ENCODE measurements around the gene KAZN.

KAZN gene

DNA sequence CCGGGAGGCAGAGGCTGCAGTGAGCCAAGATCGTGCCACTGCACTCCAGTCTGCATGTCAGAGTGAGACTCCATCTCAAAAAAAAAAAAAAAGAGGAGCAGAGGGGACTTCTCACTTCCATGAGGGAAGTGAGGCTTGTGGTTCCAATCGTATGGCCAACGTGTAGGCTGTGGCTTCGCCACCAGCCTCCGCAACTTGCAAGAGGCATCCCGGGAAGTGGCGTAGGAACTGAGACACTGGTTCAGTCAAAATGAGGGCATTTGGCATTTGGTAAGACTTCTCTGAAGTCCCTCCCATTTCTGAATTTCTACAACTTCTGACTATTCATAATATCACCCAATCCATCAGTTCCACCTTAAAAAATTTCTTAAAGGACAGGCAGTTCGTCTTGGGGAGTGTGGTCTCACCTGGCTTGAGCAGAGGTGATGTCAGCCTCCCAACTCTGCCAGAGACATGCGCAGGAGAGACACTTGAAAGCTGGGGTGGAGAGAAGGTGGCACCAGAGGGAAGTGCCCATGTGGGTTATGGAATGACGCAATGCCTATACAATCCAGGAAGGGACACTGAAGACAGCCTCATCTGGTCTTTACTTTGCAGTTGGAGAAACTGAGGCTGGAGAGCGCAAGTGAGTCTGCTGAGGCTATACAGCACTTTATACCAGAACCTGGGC is 17.2 kb downstream of the KAZN start:
- no peak for DNase-seq

DNA sequence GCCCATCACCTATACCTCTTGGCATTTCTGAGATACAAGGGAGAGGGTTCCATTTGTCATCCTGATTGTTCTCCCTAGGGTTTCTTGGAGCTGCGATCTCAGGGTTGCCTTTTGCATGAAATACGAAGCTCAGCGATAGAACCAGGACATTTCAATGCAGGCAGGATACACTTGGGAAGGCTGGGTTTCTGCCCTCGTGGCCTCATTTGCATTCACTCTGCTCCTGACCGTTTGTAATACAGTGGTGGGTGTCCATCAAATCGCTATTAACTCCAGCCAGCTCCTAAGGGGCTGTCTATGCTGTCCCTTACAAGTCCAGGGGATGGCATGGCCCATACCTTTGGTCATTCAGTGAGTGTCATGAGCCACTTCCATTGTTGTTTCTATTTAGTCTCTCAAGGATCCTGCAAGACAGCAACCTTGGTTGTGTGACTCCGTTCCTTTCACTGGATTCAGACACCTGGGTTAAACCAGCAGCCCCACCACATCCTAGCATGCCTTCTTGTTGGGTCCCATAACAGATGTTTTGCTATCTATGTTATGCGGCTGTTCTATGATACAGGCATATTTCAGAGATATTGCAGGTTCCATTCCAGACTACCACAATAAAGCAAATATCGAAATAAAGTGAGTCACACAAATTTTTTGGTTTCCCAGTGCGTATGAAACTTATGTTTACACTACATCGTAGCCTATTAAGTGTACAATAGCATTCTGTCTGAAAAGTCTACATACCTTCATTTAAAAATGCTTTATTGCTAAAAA is 18.3 kb downstream of the KAZN start:
- no peak for DNase-seq

DNA sequence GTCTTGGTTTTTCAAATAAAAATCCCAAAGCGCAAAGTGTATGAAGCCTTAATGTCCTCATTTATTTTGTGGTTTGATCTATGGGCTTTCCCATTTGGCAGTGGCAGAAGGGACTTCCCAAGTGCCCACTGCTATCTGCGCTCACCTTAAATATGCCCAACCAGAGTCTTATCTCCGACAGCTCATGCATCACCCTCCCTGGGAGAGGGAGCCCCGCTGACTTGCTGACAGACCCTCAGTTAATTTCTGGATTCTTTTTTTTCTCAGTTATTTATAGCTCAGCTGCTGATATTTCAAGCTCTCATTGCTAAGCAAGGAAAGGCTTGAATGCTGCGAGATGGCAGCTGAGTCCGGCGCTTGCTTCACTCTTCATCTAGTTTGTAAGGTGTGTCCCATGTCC is 19.3 kb downstream of the KAZN start:
- DNase-seq, result no peak

DNA sequence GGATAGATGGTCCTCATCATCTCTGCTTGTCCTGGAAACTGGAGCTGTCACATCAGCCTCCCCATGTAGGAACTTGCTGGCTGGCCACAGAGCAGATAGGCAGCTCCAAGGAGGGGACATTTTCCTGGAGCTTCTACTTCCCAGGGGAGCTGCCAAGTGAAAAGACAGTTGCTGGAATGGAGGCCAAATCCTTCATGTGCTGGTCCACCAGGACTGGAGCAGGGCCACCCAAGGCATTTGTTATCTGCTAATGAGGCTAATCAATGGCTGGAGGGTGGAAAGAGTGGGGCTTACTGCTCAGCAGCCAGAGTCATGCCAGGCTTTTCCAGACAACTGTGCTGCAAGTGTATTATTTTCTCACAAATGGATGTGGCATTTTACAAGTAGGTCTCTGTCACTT is 22.5 kb downstream of the KAZN start:
- no peak for DNase-seq

DNA sequence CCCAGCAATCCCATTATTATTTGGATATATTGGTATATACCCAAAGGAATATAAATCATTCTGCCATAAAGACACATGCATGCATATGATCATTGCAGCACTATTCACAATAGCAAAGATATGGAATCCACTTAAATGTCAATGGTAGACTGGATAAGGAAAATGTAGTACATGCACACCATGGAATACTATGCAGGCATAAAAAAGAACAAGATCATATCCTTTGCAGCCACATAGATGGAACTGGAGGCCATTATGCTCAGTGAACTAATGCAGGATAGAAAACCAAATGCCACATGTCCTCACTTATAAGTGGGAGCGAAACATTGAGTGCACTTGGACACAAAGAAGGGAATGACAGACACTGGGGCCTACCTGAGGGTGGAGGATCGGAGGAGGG is 24.6 kb downstream of the KAZN start:
- DNase-seq, result no peak

DNA sequence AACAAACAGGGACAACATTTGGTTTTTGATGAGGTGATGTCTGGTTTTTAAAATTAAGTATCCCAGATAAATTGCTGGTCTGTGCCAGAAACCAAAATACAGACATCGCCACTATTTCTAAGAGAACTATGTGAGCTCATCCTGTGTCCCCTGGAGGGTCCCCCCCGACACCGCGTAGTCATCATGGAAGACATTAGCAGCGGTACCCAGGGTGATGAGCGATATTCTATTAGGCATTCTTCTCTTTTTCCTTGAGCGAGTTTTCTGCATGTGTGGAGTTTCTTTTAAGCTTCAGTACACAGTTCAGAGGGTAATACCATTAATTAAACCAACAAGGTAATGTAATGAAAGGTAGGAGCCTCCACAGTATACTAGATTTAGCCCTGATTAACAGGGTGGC is 26.5 kb downstream of the KAZN start:
- no peak for DNase-seq

DNA sequence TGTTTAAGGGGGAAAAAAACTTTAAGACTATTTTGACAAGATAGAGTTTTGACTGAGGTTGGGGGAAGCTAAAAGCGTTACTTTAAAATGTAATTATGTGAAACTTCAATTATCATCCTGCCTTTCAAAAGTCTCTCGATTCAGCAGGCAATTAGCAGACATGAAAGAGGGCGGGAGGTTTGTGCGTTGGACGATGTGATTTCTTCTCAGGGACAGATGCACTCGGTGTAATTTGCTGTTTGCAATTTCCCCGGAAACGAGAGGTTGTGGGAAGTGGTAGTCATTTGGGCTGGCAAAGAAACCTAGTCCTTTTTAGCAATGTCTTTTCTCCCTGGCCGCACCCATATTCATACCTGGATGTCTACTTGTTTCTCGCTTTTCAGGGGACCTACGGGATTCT is 27.1 kb downstream of the KAZN start:
- DNase-seq, result no peak

DNA sequence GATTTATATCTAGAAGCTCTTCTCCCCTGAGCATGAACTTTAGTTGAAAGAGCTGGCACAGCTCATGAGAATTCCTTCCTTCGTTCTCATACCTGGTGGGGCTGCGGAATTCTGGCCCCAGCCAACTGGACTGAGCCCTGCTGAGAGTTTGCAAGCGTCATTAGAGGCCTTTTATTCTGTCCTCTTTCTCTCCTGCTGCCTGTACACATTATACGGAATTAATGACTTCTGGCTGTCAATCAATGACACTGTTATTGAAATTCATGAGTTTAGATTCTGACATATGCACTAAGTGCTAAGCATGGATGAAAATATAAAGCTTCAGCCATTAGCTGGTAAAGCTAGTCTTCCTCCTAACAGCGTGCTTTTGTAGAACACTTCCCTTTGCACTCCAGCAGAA is 27.5 kb downstream of the KAZN start:
- no peak for DNase-seq

DNA sequence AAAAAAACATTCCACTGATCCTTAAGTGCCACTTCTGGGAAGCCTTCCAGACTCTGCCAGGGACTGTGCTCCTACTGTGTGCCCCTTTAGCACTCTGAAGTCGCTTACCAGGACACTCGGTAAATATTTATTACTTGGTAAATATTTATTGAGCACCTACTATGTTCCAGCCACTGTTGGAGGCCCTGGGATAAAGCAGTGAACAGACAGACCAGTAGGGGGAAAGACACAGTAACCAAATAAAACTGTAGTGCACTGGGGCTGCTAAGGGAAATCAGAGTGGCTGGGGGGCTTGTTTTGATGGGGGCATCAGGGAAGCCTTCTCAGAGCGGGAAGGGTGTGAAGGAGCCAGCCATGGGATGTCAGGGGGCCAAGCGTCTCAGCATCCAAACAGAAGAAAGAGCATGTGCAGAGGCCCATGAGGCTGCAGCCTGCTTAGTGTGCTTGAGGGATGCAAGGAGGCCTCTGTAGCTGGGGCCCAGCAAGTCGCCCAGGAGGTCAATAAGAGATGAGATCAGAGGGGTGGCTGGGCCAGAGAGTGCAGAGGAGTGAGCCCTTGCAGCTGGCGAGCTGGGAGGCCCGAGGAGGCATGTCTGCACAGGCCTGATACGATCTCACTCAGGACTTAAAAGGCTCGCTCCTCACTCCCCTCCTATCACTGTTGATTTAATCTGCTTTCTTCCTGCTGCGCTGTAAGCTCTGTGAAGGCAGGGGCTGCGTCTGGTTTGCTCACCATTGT is 28.6 kb downstream of the KAZN start:
- DNase-seq, result no peak

DNA sequence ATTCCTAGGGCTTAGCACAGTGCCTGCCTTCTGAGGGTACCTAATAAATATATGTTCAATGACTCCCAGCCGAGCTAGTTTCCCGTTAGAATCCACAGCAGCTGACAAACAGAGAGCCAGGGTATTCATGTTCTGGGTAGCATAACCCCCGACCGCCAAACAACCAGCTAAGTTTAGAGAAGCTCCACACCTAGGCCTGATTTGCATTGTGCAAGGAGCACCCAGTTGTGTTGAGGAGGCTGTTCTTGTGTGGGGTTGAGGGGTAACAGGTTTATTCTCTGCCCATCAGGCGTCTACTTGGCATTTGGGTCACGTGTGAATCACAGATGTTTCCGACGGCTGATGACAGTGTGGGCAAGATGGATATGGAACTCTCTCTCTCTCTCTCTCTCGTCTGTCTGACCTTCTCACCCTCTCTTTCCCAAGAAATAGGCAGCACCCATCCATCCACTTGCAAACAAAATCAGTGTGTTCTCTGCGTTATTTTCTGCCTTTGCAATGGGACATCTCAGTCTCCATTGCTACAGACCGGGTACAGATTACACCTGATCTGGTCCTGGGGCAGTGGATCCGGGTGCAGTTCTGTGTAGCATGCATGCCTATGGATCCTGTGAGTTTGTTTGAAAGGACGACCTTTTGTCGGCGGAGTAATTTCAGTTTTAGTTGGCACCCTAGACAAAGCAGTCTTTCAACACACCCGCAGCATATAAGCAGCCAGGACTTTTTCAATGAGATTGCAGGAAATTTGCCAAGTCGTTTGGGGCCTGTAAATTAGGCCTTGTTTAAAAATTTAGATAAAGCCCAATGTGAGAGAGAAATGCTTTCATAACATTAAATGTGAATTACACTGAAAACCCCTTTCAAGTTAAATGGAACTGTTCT is 29.4 kb downstream of the KAZN start:
- DNase-seq, result no peak

DNA sequence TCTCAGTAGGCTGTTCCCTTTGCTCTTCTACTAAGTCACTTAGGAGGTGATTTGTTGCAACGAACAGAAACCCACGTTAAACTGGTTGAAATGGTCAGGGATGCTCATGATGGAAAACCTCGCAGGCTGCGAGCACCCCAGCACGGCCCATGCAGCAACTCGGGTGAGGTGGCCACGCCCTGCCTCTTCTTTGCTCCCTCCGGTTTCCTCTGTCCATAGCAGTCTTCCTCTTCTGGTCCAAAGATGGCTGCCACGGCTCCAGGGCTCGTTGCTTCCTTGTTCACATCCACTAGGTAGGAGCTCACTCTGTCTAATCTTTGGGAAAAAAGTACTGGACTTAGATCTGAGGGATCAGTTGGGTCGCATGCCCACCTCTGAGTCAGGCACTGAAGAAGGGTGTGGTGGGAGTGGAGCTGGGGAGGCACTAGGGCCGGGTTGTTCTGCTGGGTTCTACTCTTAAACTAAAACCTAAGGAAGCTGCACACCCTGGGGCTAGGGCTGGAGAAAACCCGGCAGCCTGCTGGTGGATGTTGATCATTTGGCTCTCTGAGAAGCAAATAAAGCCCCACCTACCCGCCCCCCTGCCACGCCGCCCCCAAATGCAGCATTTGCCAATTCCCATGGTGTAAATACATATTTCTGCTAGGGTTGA is 31.0 kb downstream of the KAZN start:
- DNase-seq, result no peak

DNA sequence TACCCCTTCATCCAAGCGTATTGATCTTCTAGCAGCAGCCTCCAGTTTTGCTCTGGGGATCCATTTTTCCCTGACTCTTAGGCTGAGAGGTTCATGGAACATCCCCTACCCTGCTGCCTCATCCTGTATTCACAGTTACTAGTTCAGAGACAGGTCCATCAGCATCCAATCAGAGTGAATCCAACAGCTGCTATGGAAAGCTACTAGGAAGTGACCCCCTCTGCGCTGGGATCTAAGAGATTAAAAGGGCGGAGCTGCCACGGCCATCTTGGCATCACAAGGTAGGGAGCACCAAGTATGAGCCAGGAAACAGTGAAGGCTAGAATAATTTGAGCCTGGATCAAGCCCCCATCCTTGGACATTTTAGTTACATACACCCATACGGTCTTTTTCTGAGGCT is 32.5 kb downstream of the KAZN start:
- no peak for DNase-seq

DNA sequence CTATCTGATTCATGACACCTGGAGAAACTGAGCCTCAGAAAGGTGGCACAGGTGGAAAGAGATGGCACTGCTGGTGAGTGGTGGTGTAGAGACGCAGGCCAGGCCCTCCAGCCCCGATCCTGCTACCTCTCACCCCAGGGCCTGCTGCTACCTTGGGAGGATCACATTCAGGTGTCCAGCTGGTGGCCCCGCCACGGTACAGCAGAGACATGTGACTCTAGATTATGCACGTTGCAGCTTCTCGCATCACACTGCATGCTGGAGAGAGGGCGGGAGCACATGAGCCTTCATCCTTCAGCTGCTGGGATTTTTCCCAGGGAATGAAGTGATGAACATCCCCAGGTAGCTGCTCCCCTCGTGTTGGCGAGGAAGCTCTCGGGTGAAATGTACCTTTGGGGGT is 32.9 kb downstream of the KAZN start:
- DNase-seq, result no peak

DNA sequence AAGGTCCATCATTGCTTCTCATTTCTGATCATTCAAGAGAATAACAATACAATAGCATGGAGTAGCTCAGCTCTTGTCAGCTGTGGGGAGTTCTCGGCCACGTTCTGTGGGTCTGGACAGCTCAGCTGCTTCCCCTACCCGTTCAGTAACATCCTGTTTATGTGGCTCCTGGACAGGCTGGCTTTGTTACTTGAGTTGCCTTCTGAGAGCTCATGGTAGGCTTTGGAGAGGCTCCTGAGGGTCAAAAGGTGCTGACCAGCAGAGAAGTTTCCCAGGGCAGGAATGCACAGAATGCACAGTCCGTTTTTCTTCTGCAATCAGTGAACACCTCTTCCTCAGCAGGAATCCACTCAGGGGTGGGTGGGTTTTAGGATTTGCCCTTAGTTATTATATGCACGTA is 36.0 kb downstream of the KAZN start:
- DNase-seq, result no peak

DNA sequence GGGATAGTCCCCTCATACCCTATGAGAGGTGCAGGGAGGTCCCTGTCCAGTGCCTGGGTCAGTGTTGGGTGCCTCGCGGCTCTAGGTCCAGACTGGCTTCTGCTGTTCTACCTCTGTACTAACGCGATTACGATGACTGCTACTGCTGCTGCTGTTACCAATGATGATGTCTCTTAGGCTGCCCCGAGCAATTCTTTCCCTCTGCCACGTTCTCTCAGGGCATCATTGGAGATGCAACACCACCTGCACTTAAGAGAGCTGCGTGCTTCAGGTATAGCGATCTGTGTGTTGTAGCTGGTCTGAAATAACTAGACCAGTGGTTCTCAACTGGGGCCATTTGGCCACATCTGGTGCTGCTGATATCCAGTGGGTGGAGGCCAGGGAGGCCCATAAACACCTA is 36.9 kb downstream of the KAZN start:
- DNase-seq, result no peak

DNA sequence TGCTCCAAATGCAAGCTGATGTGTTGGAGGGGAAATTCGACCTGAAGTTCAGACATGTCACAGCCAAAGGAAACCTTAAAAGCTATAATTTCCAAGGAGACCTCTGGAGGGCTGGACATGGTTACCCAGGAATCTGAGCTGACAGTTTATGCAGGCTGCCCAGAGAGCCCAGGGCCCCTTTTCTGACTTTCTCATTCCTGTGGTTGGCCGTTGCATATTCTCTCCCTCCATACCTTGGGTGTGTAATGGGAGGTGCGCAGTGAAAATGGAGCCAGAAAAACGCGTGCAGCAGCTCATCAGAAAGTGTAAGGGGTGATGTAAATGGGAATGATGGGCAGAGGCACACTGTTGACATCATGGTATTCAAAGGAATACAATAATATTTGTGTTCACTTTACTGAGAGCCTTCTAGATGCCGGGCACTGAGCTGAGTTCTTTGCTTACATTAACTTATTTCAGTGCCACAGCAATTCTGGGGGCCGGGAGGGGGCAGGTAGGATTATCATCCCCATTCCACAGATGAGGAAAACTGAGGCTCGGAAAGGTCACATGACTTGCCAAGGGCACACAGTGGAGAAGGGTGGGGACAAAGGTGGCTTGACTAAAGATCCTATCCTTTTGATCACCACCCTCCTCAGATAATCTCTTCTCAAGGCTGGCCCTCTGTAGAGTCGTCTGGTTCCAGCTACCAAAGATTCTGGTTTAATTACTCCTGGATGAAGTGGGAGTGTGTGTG is 38.6 kb downstream of the KAZN start:
- DNase-seq, result no peak

DNA sequence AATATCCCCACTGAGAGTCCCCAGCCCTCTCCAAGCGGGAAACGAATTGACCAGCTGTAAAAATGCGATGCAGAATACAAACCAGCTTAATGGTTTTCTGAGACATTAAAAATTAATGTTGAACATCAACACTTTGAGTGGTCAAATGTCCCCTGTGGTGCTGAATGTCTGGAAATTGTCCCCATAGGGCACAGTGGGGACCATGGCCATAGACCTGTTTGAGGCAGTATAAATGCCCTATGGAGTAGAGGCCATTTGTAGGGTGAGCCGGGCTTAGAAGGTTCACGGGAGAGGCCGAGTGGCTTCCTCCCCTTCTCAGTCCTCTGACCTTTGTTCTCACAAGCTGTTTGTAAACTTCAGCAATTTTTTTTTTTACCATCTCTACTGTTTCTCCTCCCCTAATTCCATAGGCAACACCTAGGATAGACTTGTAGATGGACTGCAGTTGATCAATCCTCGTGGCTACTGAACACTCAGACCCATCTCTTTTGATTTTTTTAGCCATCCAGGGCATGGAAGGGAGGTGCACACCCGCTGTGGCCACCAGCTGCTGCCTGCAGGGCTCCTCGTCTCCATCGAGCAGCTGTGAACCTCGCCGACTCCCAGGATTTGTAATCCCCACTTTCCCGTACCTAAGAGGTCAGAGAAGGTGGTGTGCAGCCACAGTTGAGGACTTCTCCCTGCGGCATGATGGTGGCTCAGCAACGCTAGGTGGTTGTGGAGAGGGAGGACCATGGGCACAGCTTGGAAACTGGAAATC is 41.0 kb downstream of the KAZN start:
- no peak for DNase-seq

DNA sequence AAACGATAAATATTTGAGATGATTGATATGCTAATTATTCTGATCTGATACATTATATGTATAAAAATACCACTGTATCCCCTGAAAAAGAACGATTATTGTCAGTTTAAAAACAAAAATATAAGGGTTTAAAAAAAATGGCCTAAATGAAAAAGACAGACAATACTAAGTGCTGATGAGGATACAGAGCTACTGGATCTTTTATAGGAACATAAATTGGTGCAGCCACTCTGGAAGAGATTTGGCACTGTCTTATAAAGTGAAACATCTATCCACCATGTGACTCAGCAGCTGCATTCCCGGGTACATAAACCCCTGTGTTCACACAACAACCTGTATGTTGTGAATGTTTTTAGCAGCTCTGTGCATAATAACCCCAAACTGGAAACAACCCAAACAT is 44.2 kb downstream of the KAZN start:
- no peak for DNase-seq

DNA sequence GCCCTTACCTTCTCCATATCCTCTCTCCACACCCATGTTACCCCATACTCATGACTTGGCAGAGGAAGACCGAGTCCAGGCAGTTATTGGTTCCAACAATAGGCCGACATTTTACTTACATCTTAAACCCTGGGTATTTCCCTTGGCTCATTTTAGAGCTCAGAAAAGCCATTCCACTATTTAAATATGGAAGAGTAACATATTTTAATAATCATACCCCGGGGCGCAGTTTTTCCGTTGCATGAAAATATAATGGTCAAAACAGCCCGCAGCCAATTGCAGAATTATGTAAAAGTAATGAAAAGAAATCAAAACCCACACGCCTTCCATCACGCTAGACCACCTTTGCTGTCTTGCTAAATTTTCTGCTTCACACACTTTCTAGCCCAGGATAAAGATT is 48.5 kb downstream of the KAZN start:
- DNase-seq, result no peak

DNA sequence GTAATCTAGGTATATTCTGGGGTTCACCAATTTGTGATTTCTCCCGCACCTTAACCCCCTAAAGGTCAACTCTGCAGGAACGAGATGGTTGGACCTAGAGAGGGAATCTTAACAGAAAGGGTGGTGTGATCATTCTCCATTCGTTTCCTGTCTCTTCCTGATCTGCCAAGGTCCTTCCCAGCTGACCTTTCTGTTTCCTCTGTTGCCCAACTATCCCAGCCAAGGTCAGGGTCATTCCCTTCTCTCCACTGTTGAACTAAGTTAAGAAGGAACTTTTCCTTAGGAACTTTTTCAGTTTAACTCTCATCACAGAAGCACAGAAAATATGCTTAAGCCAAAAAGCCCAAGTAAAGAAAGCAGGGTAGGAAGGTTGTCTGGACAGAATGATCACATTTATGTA is 49.3 kb downstream of the KAZN start:
- no peak for DNase-seq

DNA sequence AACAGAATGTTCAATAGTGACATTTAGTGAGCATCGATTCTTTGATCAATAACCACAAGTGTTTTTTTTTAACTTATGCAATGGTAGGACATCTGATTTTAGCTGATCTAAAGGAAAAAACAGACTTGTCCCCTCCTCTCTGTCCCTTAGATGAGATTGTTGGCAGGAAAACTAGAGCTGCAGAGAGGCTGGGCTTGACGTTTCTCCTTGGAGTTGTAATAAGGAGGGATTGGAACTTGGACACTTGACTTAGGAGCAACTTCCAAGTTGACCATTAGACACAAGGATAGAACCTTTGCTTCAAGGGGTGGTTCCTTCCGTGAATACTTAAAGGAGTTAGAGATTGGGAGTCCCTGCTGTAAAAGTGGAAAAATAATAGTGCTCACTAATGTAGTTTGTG is 49.9 kb downstream of the KAZN start:
- DNase-seq, result no peak

Data from femur (tissue), 1 donor.